ENCODE measurements around the gene PRSS53.

- TF ChIP-seq CTCF (IDR thresholded peaks at IDR 0.05; ENCODE audit: borderline replicate concordance, extremely low read depth, low read length, poor library complexity, severe bottlenecking) (no peak), EZH2 (IDR thresholded peaks at IDR 0.05; ENCODE audit: borderline replicate concordance, low read depth, low read length, severe bottlenecking) (no peak)
Observed at GRCh38 chr16:31067342-31067741, 21.4 kb downstream of the PRSS53 start.
